Measurements from ENCODE around the gene CTCF. TPM values are rescaled to one million over a fixed set of nuclear protein-coding genes. Genes with fewer than 3 reads are reported as not detected.
A peak's percentile ranks its signal among the peaks of the same experiment; 100 is the strongest.

Gene CTCF
- total and polyA plus RNA-seq, 10 of the 15 experiments (the other 5 are each of a cell fraction or from before 2014, with no cell fraction given): 9.1 to 55.0 (median 41.8) TPM

GRCh38 chr16:67530013-67530939 is 32.0 kb upstream of the CTCF start (continued):
- TF ChIP-seq, protein P1, sequence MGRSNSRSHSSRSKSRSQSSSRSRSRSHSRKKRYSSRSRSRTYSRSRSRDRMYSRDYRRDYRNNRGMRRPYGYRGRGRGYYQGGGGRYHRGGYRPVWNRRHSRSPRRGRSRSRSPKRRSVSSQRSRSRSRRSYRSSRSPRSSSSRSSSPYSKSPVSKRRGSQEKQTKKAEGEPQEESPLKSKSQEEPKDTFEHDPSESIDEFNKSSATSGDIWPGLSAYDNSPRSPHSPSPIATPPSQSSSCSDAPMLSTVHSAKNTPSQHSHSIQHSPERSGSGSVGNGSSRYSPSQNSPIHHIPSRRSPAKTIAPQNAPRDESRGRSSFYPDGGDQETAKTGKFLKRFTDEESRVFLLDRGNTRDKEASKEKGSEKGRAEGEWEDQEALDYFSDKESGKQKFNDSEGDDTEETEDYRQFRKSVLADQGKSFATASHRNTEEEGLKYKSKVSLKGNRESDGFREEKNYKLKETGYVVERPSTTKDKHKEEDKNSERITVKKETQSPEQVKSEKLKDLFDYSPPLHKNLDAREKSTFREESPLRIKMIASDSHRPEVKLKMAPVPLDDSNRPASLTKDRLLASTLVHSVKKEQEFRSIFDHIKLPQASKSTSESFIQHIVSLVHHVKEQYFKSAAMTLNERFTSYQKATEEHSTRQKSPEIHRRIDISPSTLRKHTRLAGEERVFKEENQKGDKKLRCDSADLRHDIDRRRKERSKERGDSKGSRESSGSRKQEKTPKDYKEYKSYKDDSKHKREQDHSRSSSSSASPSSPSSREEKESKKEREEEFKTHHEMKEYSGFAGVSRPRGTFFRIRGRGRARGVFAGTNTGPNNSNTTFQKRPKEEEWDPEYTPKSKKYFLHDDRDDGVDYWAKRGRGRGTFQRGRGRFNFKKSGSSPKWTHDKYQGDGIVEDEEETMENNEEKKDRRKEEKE (IDR thresholded peaks at IDR 0.05): no peak
- TF ChIP-seq CREB1 (IDR thresholded peaks at IDR 0.05; ENCODE audit: low read depth) (no peak), SMARCA5 (IDR thresholded peaks at IDR 0.05) (no peak), STAT3 (IDR thresholded peaks at IDR 0.05; ENCODE audit: low read depth, low read length) (no peak), EGR1 (IDR thresholded peaks at IDR 0.05; ENCODE audit: borderline replicate concordance in 1 of 2, low read depth in 2 of 2, low read length in 2 of 2) (peak in 1 of 2 experiments; percentile 12; a peak in 1 of 3 replicates), MTA2 (IDR thresholded peaks at IDR 0.05; ENCODE audit: low read depth) (peak; percentile 22; the same call in 1 of the 2 replicates), POLR2A (IDR thresholded peaks at IDR 0.05; ENCODE audit: low read depth, low read length) (peak; percentile 57), IRF4 (IDR thresholded peaks at IDR 0.05; ENCODE audit: low read depth, low read length) (no peak), JUND (IDR thresholded peaks at IDR 0.05; ENCODE audit: low read depth, low read length) (peak; percentile 62), TCF12 (IDR thresholded peaks at IDR 0.05; ENCODE audit: low read depth, low read length) (peak; percentile 28; the same call in 1 of the 2 replicates), GATAD2B (conservative IDR thresholded peaks at IDR 0.05; ENCODE audit: low read depth) (peak; percentile 33; the same call in 1 of the 2 replicates), BACH1 (IDR thresholded peaks at IDR 0.05; ENCODE audit: borderline replicate concordance) (peak; percentile 39; the same call in 1 of the 2 replicates)
